K562 (cell line): ENCODE measurements around the gene ALOX5. TPM values are rescaled to one million over a fixed set of nuclear protein-coding genes. Genes with fewer than 3 reads are reported as not detected.

Source experiments
- ATAC-seq: fragments of 200-7000 bp; cut with Tn5 transposase; 3 replicates; pipeline ENCODE4 v1.9.1; 2020; ENCODE audit warnings: moderate library complexity
- BruUV-seq: library from RNA; stranded (reverse); fragments of 400-500 nt; replicated peaks from 2 replicates; lab custom pipeline; 2021; lab: Mats Ljungman, UMichigan
- CTCF ChIA-PET: fragments of 300-600 bp; formaldehyde crosslinking; extraction: SDS; loops from one replicate; lab custom pipeline; 2021; ENCODE audit warnings: low intra/inter-chr PET ratio; lab: Yijun Ruan, JAX
- POLR2A ChIA-PET: fragments of 300-600, 350-650 bp; sonication (Branson Sonifier 250); formaldehyde crosslinking; extraction: SDS; loops from one replicate; lab custom pipeline; 2021; ENCODE audit warnings: antibody characterized with exemption, inconsistent platforms; lab: Yijun Ruan, JAX
- DNase-seq, 4 experiments: peaks; one replicate each; pipeline versions ENCODE4 v3.0.0 to v3.0.0-alpha.2; 2011 to 2018; ENCODE audit warnings: low spot score in 3 of 4, mixed read lengths in 3 of 4; ENCODE audit errors: extremely low read depth in 1 of 4
- FAIRE-seq: peaks from 2 replicates; lab custom pipeline; 2011; peaks lifted over from hg19 to GRCh38; lab: Jason Lieb, UNC
- H2AFZ ChIP-seq: 2 replicates; pipeline ENCODE4 v1.6.0; 2011; ENCODE audit warnings: low read depth, low read length, control low read depth, inconsistent platforms
- H3K27ac ChIP-seq: fragments of 200-600 bp; 3 replicates; pipeline ENCODE4 v1.8.0; 2011; ENCODE audit warnings: low read depth, mild to moderate bottlenecking, control low read depth, inconsistent platforms, low read length, moderate library complexity, mixed read lengths; ENCODE audit errors: extremely low read depth
- H3K27me3 ChIP-seq, 2 experiments: fragments of 300-600 bp in 1 of 2; 2 replicates in 1 of 2; 3 replicates in 1 of 2; pipeline versions ENCODE4 v1.6.0 to v1.8.0; 2011; ENCODE audit warnings: inconsistent platforms in 2 of 2, low read length in 2 of 2, mild to moderate bottlenecking in 1 of 2, mixed read lengths in 1 of 2, moderate library complexity in 1 of 2; ENCODE audit not compliant: control insufficient read depth in 2 of 2, insufficient read depth in 2 of 2
- H3K36me3 ChIP-seq: fragments of 300-600 bp; 3 replicates; pipeline ENCODE4 v1.8.0; 2011; ENCODE audit warnings: mild to moderate bottlenecking, low read length, inconsistent platforms; ENCODE audit not compliant: control insufficient read depth, insufficient read depth
- H3K4me1 ChIP-seq, 2 experiments: fragments of 200-600 bp in 1 of 2; replicated peaks in 1 of 2; 2 replicates in 1 of 2; 3 replicates in 1 of 2; pipeline versions ENCODE4 v1.5.1 to v1.8.0; 2011; ENCODE audit warnings: inconsistent platforms in 2 of 2, low read length in 2 of 2, mild to moderate bottlenecking in 1 of 2, mixed read lengths in 1 of 2, moderate library complexity in 1 of 2; ENCODE audit not compliant: control insufficient read depth in 2 of 2, insufficient read depth in 2 of 2
- H3K4me2 ChIP-seq: 2 replicates; pipeline ENCODE4 v1.6.1; 2011; ENCODE audit warnings: low read length, control low read depth, inconsistent platforms, mixed read lengths; ENCODE audit not compliant: insufficient read depth
- H3K4me3 ChIP-seq: fragments of 200-600 bp; sonication (generic), shearing (Covaris generic); 2 replicates; pipeline ENCODE4 v1.5.1; 2016; ENCODE audit warnings: control low read depth, inconsistent platforms
- H3K79me2 ChIP-seq: fragments of 200-600 bp; 3 replicates; pipeline ENCODE4 v1.8.0; 2011; ENCODE audit warnings: low read length, inconsistent platforms; ENCODE audit not compliant: control insufficient read depth, insufficient read depth
- H3K9ac ChIP-seq, 2 experiments: 2 replicates each; pipeline versions ENCODE4 v1.6.0 to v1.6.1; 2011; ENCODE audit warnings: low read depth in 2 of 2, low read length in 2 of 2, control low read depth in 1 of 2, inconsistent platforms in 1 of 2, mild to moderate bottlenecking in 1 of 2, mixed read lengths in 1 of 2; ENCODE audit not compliant: insufficient read depth in 1 of 2
- H3K9me1 ChIP-seq: one replicate; pipeline ENCODE4 v1.6.0; 2011; ENCODE audit warnings: inconsistent platforms, mild to moderate bottlenecking, low read length, moderate library complexity; ENCODE audit not compliant: control insufficient read depth, insufficient read depth
- H3K9me3 ChIP-seq: replicated peaks from 2 replicates; pipeline ENCODE4 v1.5.1; 2011; ENCODE audit warnings: low read depth, low read length, inconsistent platforms; ENCODE audit not compliant: control insufficient read depth, insufficient read depth
- H4K20me1 ChIP-seq: replicated peaks from 2 replicates; pipeline ENCODE4 v1.6.1; 2011; ENCODE audit warnings: low read length, inconsistent platforms, mixed read lengths; ENCODE audit not compliant: control insufficient read depth, insufficient read depth
- BCL6 ChIP-seq: fragments of 250-450 bp; sonication (Bioruptor Pico); IDR thresholded peaks from 2 replicates; pipeline ENCODE4 v1.4.0; 2020
- BHLHE40 ChIP-seq: IDR thresholded peaks from 2 replicates; pipeline ENCODE4 v1.6.1; 2011; ENCODE audit warnings: low read length, improper control_type of control experiment
- CBX2 ChIP-seq: fragments of 200-600 bp; sonication (generic); IDR thresholded peaks from one replicate; pipeline ENCODE4 v1.6.1; 2012; ENCODE audit warnings: mild to moderate bottlenecking, low read length, inconsistent platforms; ENCODE audit not compliant: insufficient read depth, poor library complexity, severe bottlenecking
- STAG1 ChIP-seq: sonication (generic); formaldehyde crosslinking; IDR thresholded peaks from 2 replicates; pipeline ENCODE4 v1.5.0; 2020; ENCODE audit warnings: missing genetic modification reagents, borderline replicate concordance
- TBP ChIP-seq: optimal IDR thresholded peaks from 2 replicates; pipeline ENCODE3; 2011; ENCODE audit warnings: low read depth, low read length, improper control_type of control experiment
- ZBTB5 ChIP-seq: fragments of 450-650 bp; IDR thresholded peaks from 2 replicates; pipeline ENCODE4 v1.6.1; 2017; ENCODE audit warnings: antibody characterized with exemption
- ZNF41 ChIP-seq: fragments of 250-450 bp; sonication (Bioruptor Pico); conservative IDR thresholded peaks from 2 replicates; pipeline ENCODE4 v1.4.0; 2020; ENCODE audit warnings: mild to moderate bottlenecking
- ZNF644 ChIP-seq: fragments of 200-800 bp; sonication (Bioruptor generic); IDR thresholded peaks from 2 replicates; pipeline ENCODE4 v1.6.1; 2016; ENCODE audit warnings: low read depth, missing genetic modification characterization, missing compliant biosample characterization
- WGBS: fragments of 100-300 bp; shearing (Covaris generic); methylation state at CpG from one replicate; pipeline ENCODE4 v1.1.6; 2016; ENCODE audit warnings: low coverage, mixed read lengths; ENCODE audit not compliant: insufficient coverage; ENCODE audit errors: missing lambda C conversion rate; 5-methylcytosine and 5-hydroxymethylcytosine counted together
- in situ Hi-C: fragments of 300-500 bp; cut with MboI; formaldehyde crosslinking; loops from 4 replicates; pipeline ENCODE4 v1.15.0; 2018; ENCODE audit warnings: inconsistent platforms, mixed read lengths
- intact Hi-C: fragments of 100-400 bp; cut with micrococcal nuclease; formaldehyde crosslinking; loops from 2 replicates; pipeline ENCODE4 v1.14.2; 2022
- polyA plus RNA-seq, 8 experiments: library from polyadenylated mRNA; depleted of rRNA in 4 of 8; stranded (reverse) in 5 of 8; unstranded in 3 of 8; fragments of >200 nt; fragmentation: Nextera tagmentation in 2 of 8; fragmentation: Illumina TruSeq in 1 of 8; extraction: Ambion mirVana in 2 of 8; extraction: Trizol in 1 of 8; gene quantifications; 2 replicates each; pipeline versions ENCODE4 v1.2.1 to v1.2.3, GENCODE V29; 2011 to 2014; ENCODE audit warnings: inconsistent platforms in 1 of 8, missing spikeins in 1 of 8
- total RNA-seq, 7 experiments: library from RNA; depleted of rRNA in 6 of 7; stranded (reverse); fragments of >200 nt in 6 of 7; fragmentation: Illumina TruSeq in 2 of 7; extraction: Trizol in 2 of 7; gene quantifications; 2 replicates each; pipeline versions ENCODE4 v1.2.1 to v1.2.3, GENCODE V29; 2011 to 2021; ENCODE audit warnings: low replicate concordance in 1 of 7
- TF ChIP-seq, protein P1 (sequence below): sonication (generic); formaldehyde crosslinking; IDR thresholded peaks from 2 replicates; pipeline ENCODE4 v1.8.0; 2022; ENCODE audit warnings: mild to moderate bottlenecking, missing genetic modification reagents
- TF ChIP-seq, protein P2 (sequence below), 2 experiments: fragments of 450-650 bp; IDR thresholded peaks; 2 replicates each; pipeline ENCODE4 v1.6.1; 2018; ENCODE audit warnings: mild to moderate bottlenecking in 2 of 2, low read depth in 1 of 2; ENCODE audit not compliant: partially characterized antibody in 2 of 2

The ALOX5 gene
- total and polyA plus RNA-seq, 9 of the 15 experiments (the other 6 are each of a cell fraction or from before 2014, with no cell fraction given), result 0.10 to 2.4 (median 1.4) TPM

- TF ChIP-seq ZBTB5, result no peak
- TF ChIP-seq BCL6 (CRISPR knock-in tag), result no peak
- TF ChIP-seq BHLHE40, result no peak
- no peak for TF ChIP-seq ZNF644 (tag)
- no peak for TF ChIP-seq TBP
- TF ChIP-seq STAG1, result no peak
Observed at GRCh38 chr10:45433716-45434469, 59.9 kb downstream of the ALOX5 start (continued).

GRCh38 chr10:45437587-45438465, 63.8 kb downstream of the ALOX5 start:
- no peak for FAIRE-seq
- no peak overlapping the region for H3K4me3 ChIP-seq
- H3K79me2 ChIP-seq, result no peaks in the 10 kb centered on the region
- H3K27ac ChIP-seq, result peak overlapping the region; percentile 54; the same call in 2 of the 3 replicates
- no peaks in the 10 kb centered on the region for H3K9me1 ChIP-seq
- intact Hi-C loops, result loop anchor here (2.0 to 5.0 kb wide), 2 partner anchors 21 to 131 kb away; no protein-coding TSS in a partner anchor
- ChIA-PET POLR2A (no interaction called here), CTCF (no interaction called here)
- no peak for DNase-seq
- H3K36me3 ChIP-seq, result no peaks in the 10 kb centered on the region
- no peak for ATAC-seq
- no TSS peak for BruUV-seq
- H3K27me3 ChIP-seq, result no peaks in the 10 kb centered on the region
- H2AFZ ChIP-seq, result peak overlapping the region; percentile 57
- in situ Hi-C loops, result no loop called here
- H3K9me3 ChIP-seq, result no peaks in the 10 kb centered on the region
- WGBS, result 27% methylated on average over 8 of the region's 8 CpGs
- H3K4me2 ChIP-seq, result peak overlapping the region; percentile 37; the same call in 1 of the 2 replicates
- H3K4me1 ChIP-seq, result peaks cover 13 to 29% of the 10 kb centered on the region in 2 experiments
- no peaks in the 10 kb centered on the region for H4K20me1 ChIP-seq
- H3K9ac ChIP-seq, result no peak overlapping the region; a peak in 1 of 4 replicates
- TF ChIP-seq ZNF41 (no peak), CBX2 (no peak)
- TF ChIP-seq, protein P1, sequence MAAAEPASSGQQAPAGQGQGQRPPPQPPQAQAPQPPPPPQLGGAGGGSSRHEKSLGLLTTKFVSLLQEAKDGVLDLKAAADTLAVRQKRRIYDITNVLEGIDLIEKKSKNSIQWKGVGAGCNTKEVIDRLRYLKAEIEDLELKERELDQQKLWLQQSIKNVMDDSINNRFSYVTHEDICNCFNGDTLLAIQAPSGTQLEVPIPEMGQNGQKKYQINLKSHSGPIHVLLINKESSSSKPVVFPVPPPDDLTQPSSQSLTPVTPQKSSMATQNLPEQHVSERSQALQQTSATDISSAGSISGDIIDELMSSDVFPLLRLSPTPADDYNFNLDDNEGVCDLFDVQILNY (CRISPR knock-in tag), result no peak
- TF ChIP-seq, protein P2, sequence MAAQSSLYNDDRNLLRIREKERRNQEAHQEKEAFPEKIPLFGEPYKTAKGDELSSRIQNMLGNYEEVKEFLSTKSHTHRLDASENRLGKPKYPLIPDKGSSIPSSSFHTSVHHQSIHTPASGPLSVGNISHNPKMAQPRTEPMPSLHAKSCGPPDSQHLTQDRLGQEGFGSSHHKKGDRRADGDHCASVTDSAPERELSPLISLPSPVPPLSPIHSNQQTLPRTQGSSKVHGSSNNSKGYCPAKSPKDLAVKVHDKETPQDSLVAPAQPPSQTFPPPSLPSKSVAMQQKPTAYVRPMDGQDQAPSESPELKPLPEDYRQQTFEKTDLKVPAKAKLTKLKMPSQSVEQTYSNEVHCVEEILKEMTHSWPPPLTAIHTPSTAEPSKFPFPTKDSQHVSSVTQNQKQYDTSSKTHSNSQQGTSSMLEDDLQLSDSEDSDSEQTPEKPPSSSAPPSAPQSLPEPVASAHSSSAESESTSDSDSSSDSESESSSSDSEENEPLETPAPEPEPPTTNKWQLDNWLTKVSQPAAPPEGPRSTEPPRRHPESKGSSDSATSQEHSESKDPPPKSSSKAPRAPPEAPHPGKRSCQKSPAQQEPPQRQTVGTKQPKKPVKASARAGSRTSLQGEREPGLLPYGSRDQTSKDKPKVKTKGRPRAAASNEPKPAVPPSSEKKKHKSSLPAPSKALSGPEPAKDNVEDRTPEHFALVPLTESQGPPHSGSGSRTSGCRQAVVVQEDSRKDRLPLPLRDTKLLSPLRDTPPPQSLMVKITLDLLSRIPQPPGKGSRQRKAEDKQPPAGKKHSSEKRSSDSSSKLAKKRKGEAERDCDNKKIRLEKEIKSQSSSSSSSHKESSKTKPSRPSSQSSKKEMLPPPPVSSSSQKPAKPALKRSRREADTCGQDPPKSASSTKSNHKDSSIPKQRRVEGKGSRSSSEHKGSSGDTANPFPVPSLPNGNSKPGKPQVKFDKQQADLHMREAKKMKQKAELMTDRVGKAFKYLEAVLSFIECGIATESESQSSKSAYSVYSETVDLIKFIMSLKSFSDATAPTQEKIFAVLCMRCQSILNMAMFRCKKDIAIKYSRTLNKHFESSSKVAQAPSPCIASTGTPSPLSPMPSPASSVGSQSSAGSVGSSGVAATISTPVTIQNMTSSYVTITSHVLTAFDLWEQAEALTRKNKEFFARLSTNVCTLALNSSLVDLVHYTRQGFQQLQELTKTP (IDR thresholded peaks at IDR 0.05; ENCODE audit: low read depth in 1 of 2, partially characterized antibody in 2 of 2), result no peak
